ENCODE data around the gene AK8. TPM values are rescaled to one million over a fixed set of nuclear protein-coding genes. Genes with fewer than 3 reads are reported as not detected.

AK8 gene
- total RNA-seq, 1 donor from 2014 or later: 2.0 TPM

GRCh38 chr9:132804576-132805295 is 73.3 kb downstream of the AK8 start:
- TF ChIP-seq CTCF (IDR thresholded peaks at IDR 0.05; ENCODE audit: insufficient read depth, low read length, poor library complexity, severe bottlenecking): no peak
- DNase-seq (ENCODE audit: low read depth): no peak
- Histone ChIP-seq H3K36me3 (ENCODE audit: control insufficient read depth, insufficient read depth, low read length) (no peaks in the 10 kb centered on the region), H3K4me3 (ENCODE audit: low read depth, low read length) (no peak overlapping the region), H3K27me3 (ENCODE audit: control insufficient read depth, insufficient read depth, low read length) (peaks cover 28% of the 10 kb centered on the region)

GRCh38 chr9:132802121-132802795 is 75.8 kb downstream of the AK8 start:
- H3K4me3 ChIP-seq (ENCODE audit: low read depth, low read length): no peak overlapping the region
- no peak for DNase-seq (ENCODE audit: low read depth)
- H3K36me3 ChIP-seq (ENCODE audit: control insufficient read depth, insufficient read depth, low read length): no peaks in the 10 kb centered on the region
- TF ChIP-seq CTCF (IDR thresholded peaks at IDR 0.05; ENCODE audit: insufficient read depth, low read length, poor library complexity, severe bottlenecking): no peak
- peaks cover 26% of the 10 kb centered on the region for H3K27me3 ChIP-seq (ENCODE audit: control insufficient read depth, insufficient read depth, low read length)

GRCh38 chr9:132801659-132802058 is 76.4 kb downstream of the AK8 start:
- TF ChIP-seq CTCF (IDR thresholded peaks at IDR 0.05; ENCODE audit: insufficient read depth, low read length, poor library complexity, severe bottlenecking): no peak
- no peak for DNase-seq (ENCODE audit: low read depth)
- no peaks in the 10 kb centered on the region for H3K36me3 ChIP-seq (ENCODE audit: control insufficient read depth, insufficient read depth, low read length)
- H3K4me3 ChIP-seq (ENCODE audit: low read depth, low read length): no peak overlapping the region
- peaks cover 24% of the 10 kb centered on the region for H3K27me3 ChIP-seq (ENCODE audit: control insufficient read depth, insufficient read depth, low read length)

- no peaks in the 10 kb centered on the region for H3K36me3 ChIP-seq (ENCODE audit: control insufficient read depth, insufficient read depth, low read length)
- peaks cover 14% of the 10 kb centered on the region for H3K27me3 ChIP-seq (ENCODE audit: control insufficient read depth, insufficient read depth, low read length)
- no peak overlapping the region for H3K4me3 ChIP-seq (ENCODE audit: low read depth, low read length)
- DNase-seq (ENCODE audit: low read depth): no peak
- TF ChIP-seq CTCF (IDR thresholded peaks at IDR 0.05; ENCODE audit: insufficient read depth, low read length, poor library complexity, severe bottlenecking): peak; percentile 79
Observed at GRCh38 chr9:132800038-132800648, 77.9 kb downstream of the AK8 start.

- DNase-seq (ENCODE audit: low read depth): no peak
- Histone ChIP-seq H3K36me3 (ENCODE audit: control insufficient read depth, insufficient read depth, low read length) (no peaks in the 10 kb centered on the region), H3K27me3 (ENCODE audit: control insufficient read depth, insufficient read depth, low read length) (peaks cover 7% of the 10 kb centered on the region), H3K4me3 (ENCODE audit: low read depth, low read length) (no peak overlapping the region)
- no peak for TF ChIP-seq CTCF (IDR thresholded peaks at IDR 0.05; ENCODE audit: insufficient read depth, low read length, poor library complexity, severe bottlenecking)
Observed at GRCh38 chr9:132798817-132799790, 79.0 kb downstream of the AK8 start.

Measured in kidney epithelial cell (primary cell).